ENCODE data around the gene AP3S2. TPM values are rescaled to one million over a fixed set of nuclear protein-coding genes. Genes with fewer than 3 reads are reported as not detected.
A peak's percentile ranks its signal among the peaks of the same experiment; 100 is the strongest.

The AP3S2 gene
- total and polyA plus RNA-seq, 2 of the 13 experiments (the other 11 are each of a cell fraction or from before 2014, with no cell fraction given) = 17.6 to 44.4 TPM

- no peaks in the 10 kb centered on the region; the same call in 1 of the 2 replicates for H4K20me1 ChIP-seq (ENCODE audit: insufficient read depth, low read length)
- H3K4me1 ChIP-seq (ENCODE audit: insufficient read depth, low read length) = peaks cover 31% of the 10 kb centered on the region
- WGBS (ENCODE audit: low lambda C conversion rate) = 95% methylated on average over 5 of the region's 5 CpGs
- intact Hi-C loops (cut with micrococcal nuclease; ENCODE audit: unreplicated experiment) = no loop called here
- H2AFZ ChIP-seq (ENCODE audit: low read length) = no peak overlapping the region
- ChIA-PET CTCF (ENCODE audit: low intra/inter-chr PET ratio, low total read pairs) (no interaction called here), POLR2A (interaction anchor here (1.4 kb wide), 1 partner anchor 45 kb away, joined by 4 read pairs; no protein-coding TSS in a partner anchor)
- in situ Hi-C loops (cut with HindIII; ENCODE audit: extremely low pct_ligation_motif_present, low pct_unique_long_range_greater_than_20kb) = no loop called here
- FAIRE-seq (no peak), ATAC-seq (no peak), DNase-seq (ENCODE audit: low spot score) (no peak)
- no TSS peak for BruUV-seq (replicated peaks)
- H3K36me3 ChIP-seq (replicated peaks in 1 of 2; ENCODE audit: control insufficient read depth in 1 of 2, insufficient read depth in 2 of 2, low read length in 2 of 2) = peaks cover 1 to 10% of the 10 kb centered on the region in 2 experiments; a peak in 3 of 5 replicates
- no peak overlapping the region for H3K9ac ChIP-seq (ENCODE audit: insufficient read depth, low read depth, low read length)
- H3K27me3 ChIP-seq (ENCODE audit: control insufficient read depth in 1 of 2, insufficient read depth in 2 of 2, low read length in 2 of 2) = no peaks in the 10 kb centered on the region
- H3K27ac ChIP-seq (ENCODE audit: extremely low read length, insufficient read depth, low read length) = no peak overlapping the region
- H3K9me3 ChIP-seq (ENCODE audit: low read length) = no peaks in the 10 kb centered on the region
- H3K4me3 ChIP-seq (replicated peaks in 1 of 3; ENCODE audit: insufficient read depth in 1 of 3, low read depth in 2 of 3, low read length in 3 of 3) = no peak overlapping the region
- no peaks in the 10 kb centered on the region for H3K79me2 ChIP-seq (ENCODE audit: insufficient read depth, low read length)
- no peak overlapping the region for H3K4me2 ChIP-seq (ENCODE audit: low read depth, low read length)
- TF ChIP-seq ZNF629 (CRISPR knock-in tag; conservative IDR thresholded peaks at IDR 0.05) = peak; percentile 77; the same call in 1 of the 2 replicates
- no peak for TF ChIP-seq TARDBP (CRISPR knock-in tag; IDR thresholded peaks at IDR 0.05)
- no peak for TF ChIP-seq CENPT (CRISPR knock-in tag; IDR thresholded peaks at IDR 0.05; ENCODE audit: low read depth)
- TF ChIP-seq CSRNP2 (CRISPR knock-in tag; conservative IDR thresholded peaks at IDR 0.05; ENCODE audit: low read depth) = no peak
These were observed 42.0 kb downstream of the AP3S2 start for GRCh38 chr15:89851673-89852341.

DNA sequence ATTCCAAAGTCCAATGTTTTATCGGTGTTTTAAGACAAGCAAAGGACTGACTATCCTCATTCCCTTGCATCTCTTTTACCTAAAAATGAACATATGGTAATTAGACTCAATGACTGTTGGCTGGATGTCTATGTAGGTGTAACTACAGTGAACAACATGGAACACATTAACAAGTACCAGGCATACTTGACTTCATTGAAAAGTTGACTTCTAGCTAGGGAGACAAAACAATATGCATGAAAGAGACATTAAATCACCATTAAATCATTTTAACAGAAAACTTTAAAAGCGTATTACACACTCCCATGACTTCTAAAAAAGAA is 44.9 kb downstream of the AP3S2 start:
- intact Hi-C loops (cut with micrococcal nuclease; ENCODE audit: unreplicated experiment) = loop anchor here (5.0 kb wide), 1 partner anchor 37 kb away; the partner anchor contains the start of gene ANPEP
- Histone ChIP-seq H3K4me3 (replicated peaks in 1 of 3; ENCODE audit: insufficient read depth in 1 of 3, low read depth in 2 of 3, low read length in 3 of 3) (no peak overlapping the region), H3K4me1 (ENCODE audit: insufficient read depth, low read length) (peaks cover 32% of the 10 kb centered on the region)

More for the DNA sequence above, 44.9 kb downstream of the AP3S2 start:
- no TSS peak for BruUV-seq (replicated peaks)
- H3K79me2 ChIP-seq (ENCODE audit: insufficient read depth, low read length) = no peaks in the 10 kb centered on the region
- H2AFZ ChIP-seq (ENCODE audit: low read length) = no peak overlapping the region
- peaks cover 1 to 15% of the 10 kb centered on the region in 2 experiments; a peak in 4 of 5 replicates for H3K36me3 ChIP-seq (replicated peaks in 1 of 2; ENCODE audit: control insufficient read depth in 1 of 2, insufficient read depth in 2 of 2, low read length in 2 of 2)
- ATAC-seq (no peak), DNase-seq (ENCODE audit: low spot score) (no peak), FAIRE-seq (no peak)
- no peak overlapping the region for H3K9ac ChIP-seq (ENCODE audit: insufficient read depth, low read depth, low read length)
- 98% methylated on average over 2 of the region's 2 CpGs for WGBS (ENCODE audit: low lambda C conversion rate)
- H3K27ac ChIP-seq (ENCODE audit: extremely low read length, insufficient read depth, low read length) = no peak overlapping the region
- H3K9me3 ChIP-seq (ENCODE audit: low read length) = no peaks in the 10 kb centered on the region
- no peaks in the 10 kb centered on the region for H3K27me3 ChIP-seq (ENCODE audit: control insufficient read depth in 1 of 2, insufficient read depth in 2 of 2, low read length in 2 of 2)
- ChIA-PET POLR2A (no interaction called here), CTCF (ENCODE audit: low intra/inter-chr PET ratio, low total read pairs) (no interaction called here)
- in situ Hi-C loops (cut with HindIII; ENCODE audit: extremely low pct_ligation_motif_present, low pct_unique_long_range_greater_than_20kb) = no loop called here
- TF ChIP-seq SRF (IDR thresholded peaks at IDR 0.05; ENCODE audit: low read depth, low read length) (no peak), AKAP8 (CRISPR knock-in tag; IDR thresholded peaks at IDR 0.05) (no peak)
- H4K20me1 ChIP-seq (ENCODE audit: insufficient read depth, low read length) = no peaks in the 10 kb centered on the region; the same call in 1 of the 2 replicates
- H3K4me2 ChIP-seq (ENCODE audit: low read depth, low read length) = no peak overlapping the region

Data from HepG2 (cell line).